Kidney (tissue), 14 donors: Measurements from ENCODE around the gene TACR3. TPM values are rescaled to one million over a fixed set of nuclear protein-coding genes. Genes with fewer than 3 reads are reported as not detected.

ENCODE experiments used
- DNase-seq, 5 donors: peaks; one replicate each; pipeline ENCODE4 v3.0.0-alpha.2; 2013 to 2020
- FAIRE-seq: peaks from 2 replicates; lab custom pipeline; 2012; peaks lifted over from hg19 to GRCh38; lab: Jason Lieb, UNC
- H3K27ac ChIP-seq, 2 donors: one replicate each; pipeline ENCODE4 v1.7.0; 2013; ENCODE audit warnings: low read depth in 2 of 2, low read length in 2 of 2, inconsistent platforms in 1 of 2
- H3K27me3 ChIP-seq: one replicate; pipeline ENCODE4 v1.7.1; 2013; ENCODE audit warnings: low read length, inconsistent platforms; ENCODE audit not compliant: control insufficient read depth, insufficient read depth
- H3K36me3 ChIP-seq, 3 donors: one replicate each; pipeline versions ENCODE4 v1.7.0 to v1.7.1; 2013; ENCODE audit warnings: low read length in 3 of 3, control low read depth in 1 of 3, inconsistent platforms in 1 of 3; ENCODE audit not compliant: insufficient read depth in 3 of 3, control insufficient read depth in 2 of 3
- H3K4me1 ChIP-seq, 3 donors: one replicate each; pipeline versions ENCODE4 v1.7.0 to v1.7.1; 2013; ENCODE audit warnings: low read length in 3 of 3, inconsistent platforms in 1 of 3, low read depth in 1 of 3; ENCODE audit not compliant: control insufficient read depth in 2 of 3, insufficient read depth in 2 of 3
- H3K4me3 ChIP-seq, 3 donors: one replicate each; pipeline versions ENCODE4 v1.7.0 to v1.8.1; 2013; ENCODE audit warnings: low read length in 3 of 3, control low read depth in 1 of 3, inconsistent platforms in 1 of 3
- H3K9ac ChIP-seq, 3 donors: one replicate each; pipeline versions ENCODE4 v1.7.0 to v1.7.1; 2013; ENCODE audit warnings: low read length in 3 of 3, control low read depth in 1 of 3, inconsistent platforms in 1 of 3
- H3K9me3 ChIP-seq, 3 donors: one replicate each; pipeline versions ENCODE4 v1.7.0 to v1.7.1; 2013; ENCODE audit warnings: low read length in 3 of 3, control low read depth in 1 of 3, inconsistent platforms in 1 of 3; ENCODE audit not compliant: control insufficient read depth in 2 of 3, insufficient read depth in 1 of 3
- intact Hi-C: fragments of 100-400 bp; cut with DNase I; formaldehyde crosslinking; loops from one replicate; pipeline ENCODE4 v1.11.1; 2022
- polyA plus RNA-seq: library from polyadenylated mRNA; stranded (reverse); fragments of 350-450 nt; fragmentation: Illumina TruSeq; extraction: RNeasy Lipid Tissue Mini Kit (QIAGEN cat#74804); gene quantifications from one replicate; pipeline ENCODE4 v1.2.3, GENCODE V29; 2014; ENCODE audit warnings: low read depth, low replicate concordance; ENCODE audit not compliant: insufficient read depth
- total RNA-seq: library from RNA; stranded (reverse); fragmentation: NEBNext Ultra II Directional; extraction: Animal tissue kit (Norgen Biotek cat#: 25700); gene quantifications from one replicate; pipeline ENCODE4 v1.2.1, GENCODE V29; 2021
- TF ChIP-seq, protein P1 (sequence below): IDR thresholded peaks from 3 replicates; pipeline ENCODE4 v1.5.1; 2012; ENCODE audit warnings: mild to moderate bottlenecking, moderate library complexity, borderline replicate concordance; ENCODE audit not compliant: insufficient read depth; ENCODE audit errors: extremely low read depth
- donor health status: control.
- donor health status: control.
- donor health status: control.
- donor health status: control.
- donor health status: control.
- donor health status: DM: yes; HTN: yes; CAD: no.
- donor health status: Normal renal cell carcinoma (clear cell type).

The TACR3 gene
- total and polyA plus RNA-seq, 2 donors from 2014 or later = 0.19 TPM; not detected in 1

DNA sequence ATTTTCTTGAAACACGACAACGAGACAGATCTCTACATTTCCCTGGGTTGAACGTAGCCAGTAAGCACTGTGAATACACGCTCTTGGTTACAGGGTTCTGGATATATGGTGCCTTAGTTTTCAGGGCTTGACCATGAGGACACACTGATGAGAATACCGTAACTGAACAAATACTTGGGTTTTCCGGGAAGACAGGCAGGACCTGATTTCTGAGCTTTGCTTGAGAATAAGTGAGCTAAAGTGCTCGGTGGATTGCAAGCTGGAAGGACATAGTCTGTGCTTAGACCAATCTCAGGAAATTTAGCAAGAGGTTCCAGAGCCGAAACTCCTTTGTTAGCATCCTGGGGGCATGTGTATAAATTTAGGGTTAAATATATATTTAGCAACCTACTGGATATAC is 876 bp upstream of the TACR3 start:
- H3K27ac ChIP-seq = no peak overlapping the region
- TF ChIP-seq, protein P1, sequence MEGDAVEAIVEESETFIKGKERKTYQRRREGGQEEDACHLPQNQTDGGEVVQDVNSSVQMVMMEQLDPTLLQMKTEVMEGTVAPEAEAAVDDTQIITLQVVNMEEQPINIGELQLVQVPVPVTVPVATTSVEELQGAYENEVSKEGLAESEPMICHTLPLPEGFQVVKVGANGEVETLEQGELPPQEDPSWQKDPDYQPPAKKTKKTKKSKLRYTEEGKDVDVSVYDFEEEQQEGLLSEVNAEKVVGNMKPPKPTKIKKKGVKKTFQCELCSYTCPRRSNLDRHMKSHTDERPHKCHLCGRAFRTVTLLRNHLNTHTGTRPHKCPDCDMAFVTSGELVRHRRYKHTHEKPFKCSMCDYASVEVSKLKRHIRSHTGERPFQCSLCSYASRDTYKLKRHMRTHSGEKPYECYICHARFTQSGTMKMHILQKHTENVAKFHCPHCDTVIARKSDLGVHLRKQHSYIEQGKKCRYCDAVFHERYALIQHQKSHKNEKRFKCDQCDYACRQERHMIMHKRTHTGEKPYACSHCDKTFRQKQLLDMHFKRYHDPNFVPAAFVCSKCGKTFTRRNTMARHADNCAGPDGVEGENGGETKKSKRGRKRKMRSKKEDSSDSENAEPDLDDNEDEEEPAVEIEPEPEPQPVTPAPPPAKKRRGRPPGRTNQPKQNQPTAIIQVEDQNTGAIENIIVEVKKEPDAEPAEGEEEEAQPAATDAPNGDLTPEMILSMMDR = no peak
- H3K9me3 ChIP-seq = no peaks in the 10 kb centered on the region
- intact Hi-C loops = no loop called here
- no peaks in the 10 kb centered on the region for H3K27me3 ChIP-seq
- no peak overlapping the region for H3K4me3 ChIP-seq
- no peak overlapping the region for H3K9ac ChIP-seq
- no peaks in the 10 kb centered on the region for H3K36me3 ChIP-seq
- FAIRE-seq = no peak
- H3K4me1 ChIP-seq = no peaks in the 10 kb centered on the region
- DNase-seq = no peak

DNA sequence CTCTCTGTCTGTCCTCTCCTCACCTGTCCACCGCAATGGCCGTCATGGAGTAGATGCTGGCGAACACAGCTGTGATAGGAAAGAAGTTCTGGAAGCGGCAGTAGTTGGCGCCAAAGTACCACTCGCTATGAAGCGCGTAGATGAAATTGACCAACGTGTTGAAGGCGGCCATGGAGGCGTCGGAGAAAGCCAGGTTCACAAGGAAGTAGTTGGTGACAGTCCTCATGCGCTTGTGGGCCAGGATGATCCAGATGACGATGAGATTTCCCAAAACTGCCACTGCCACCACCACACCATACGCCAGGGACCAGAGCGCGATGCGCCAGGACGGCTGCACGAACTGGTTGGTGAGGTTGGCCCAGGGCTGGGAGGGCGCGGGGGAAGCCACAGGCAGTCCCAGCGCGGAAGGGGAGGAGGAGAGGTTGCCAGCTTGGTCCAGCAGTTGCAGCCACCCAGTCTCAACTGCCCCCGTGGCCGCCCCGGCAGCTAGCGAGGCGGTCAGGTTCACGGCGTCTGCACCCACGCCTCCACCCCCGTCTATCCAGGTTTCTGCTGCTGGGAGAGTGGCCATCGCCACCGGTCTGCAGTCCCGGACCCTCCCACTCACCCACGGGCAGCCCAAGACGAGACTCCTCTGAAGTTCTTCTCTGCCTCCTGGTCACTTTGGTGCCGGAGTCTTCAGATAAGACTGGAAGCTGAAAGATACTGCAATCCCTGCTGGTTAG is 518 bp downstream of the TACR3 start:
- TF ChIP-seq, protein P1 = no peak
- intact Hi-C loops = no loop called here
- Histone ChIP-seq H3K4me1 (no peaks in the 10 kb centered on the region), H3K27me3 (no peaks in the 10 kb centered on the region), H3K4me3 (peak overlapping the region in 1 of 3 donors; percentile 48), H3K36me3 (no peaks in the 10 kb centered on the region), H3K27ac (no peak overlapping the region), H3K9ac (no peak overlapping the region), H3K9me3 (no peaks in the 10 kb centered on the region)
- FAIRE-seq (no peak), DNase-seq (peak; percentile 60 to 75 (median 67))

DNA sequence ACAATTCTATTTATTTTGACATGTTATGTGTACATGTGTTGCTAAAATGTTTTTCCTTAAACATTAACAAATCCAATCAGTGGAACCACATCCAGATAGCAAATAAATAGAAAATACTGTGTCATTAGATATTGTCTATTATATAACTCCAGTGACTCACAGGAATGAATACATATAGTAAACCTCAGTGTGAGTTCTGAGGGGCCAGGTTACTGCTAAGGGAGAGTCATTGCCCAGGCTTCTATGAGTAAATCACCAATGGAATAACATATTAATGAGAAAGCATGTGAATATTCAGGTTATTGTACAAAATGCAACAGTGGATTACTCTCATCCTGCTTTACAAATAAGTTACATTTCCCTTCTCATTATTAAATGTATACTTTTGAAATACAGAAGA is 27.2 kb downstream of the TACR3 start:
- Histone ChIP-seq H3K27me3 (no peaks in the 10 kb centered on the region), H3K4me1 (no peaks in the 10 kb centered on the region), H3K27ac (no peak overlapping the region), H3K4me3 (no peak overlapping the region), H3K9me3 (no peaks in the 10 kb centered on the region), H3K9ac (no peak overlapping the region), H3K36me3 (no peaks in the 10 kb centered on the region)
- intact Hi-C loops = no loop called here
- TF ChIP-seq, protein P1 = no peak
- no peak for DNase-seq
- no peak for FAIRE-seq
